GM19397 (cell line): ENCODE measurements around the gene FRMD4B.
"Not testable (repeated sequence)": the region's sequence is repeated elsewhere in the genome, so short reads cannot be mapped to it uniquely, and the experiment has no call there.

Experiments
- ATAC-seq: cut with Tn5 transposase; IDR thresholded peaks from one replicate; pipeline ENCODE4 v1.9.1; 2021; ENCODE audit warnings: mild to moderate bottlenecking, moderate library complexity; ENCODE audit not compliant: unreplicated experiment

FRMD4B gene

GRCh38 chr3:69325151-69325550 lies 60.7 kb downstream of the FRMD4B start:
- ATAC-seq, result no peak

GRCh38 chr3:69324362-69325025 lies 61.4 kb downstream of the FRMD4B start:
- ATAC-seq, result peak; percentile 33

- no peak for ATAC-seq
Measured at GRCh38 chr3:69323941-69324340, 61.9 kb downstream of the FRMD4B start.

GRCh38 chr3:69322512-69322911 lies 63.4 kb downstream of the FRMD4B start:
- ATAC-seq, result not testable (repeated sequence)

- no peak for ATAC-seq
Measured at GRCh38 chr3:69322158-69322509, 63.8 kb downstream of the FRMD4B start.

- ATAC-seq, result no peak
Measured at GRCh38 chr3:69321301-69322157, 64.4 kb downstream of the FRMD4B start.

GRCh38 chr3:69320871-69321271 lies 65.0 kb downstream of the FRMD4B start:
- ATAC-seq, result peak; percentile 59

- no peak for ATAC-seq
Measured at GRCh38 chr3:69319652-69320051, 66.2 kb downstream of the FRMD4B start.

GRCh38 chr3:69318410-69318809 lies 67.5 kb downstream of the FRMD4B start:
- ATAC-seq, result no peak

GRCh38 chr3:69313251-69313650 lies 72.6 kb downstream of the FRMD4B start:
- ATAC-seq, result no peak

- ATAC-seq, result no peak
Measured at GRCh38 chr3:69309814-69310213, 76.1 kb downstream of the FRMD4B start.

GRCh38 chr3:69306239-69307185 lies 79.4 kb downstream of the FRMD4B start:
- ATAC-seq, result peak; percentile 98

GRCh38 chr3:69305011-69305410 lies 80.9 kb downstream of the FRMD4B start:
- no peak for ATAC-seq

- ATAC-seq, result no peak
Measured at GRCh38 chr3:69304396-69304795, 81.5 kb downstream of the FRMD4B start.

- ATAC-seq, result no peak
Measured at GRCh38 chr3:69300296-69300695, 85.6 kb downstream of the FRMD4B start.

GRCh38 chr3:69299344-69299743 lies 86.5 kb downstream of the FRMD4B start:
- no peak for ATAC-seq

- no peak for ATAC-seq
Measured at GRCh38 chr3:69297501-69297900, 88.4 kb downstream of the FRMD4B start.

- ATAC-seq, result no peak
Measured at GRCh38 chr3:69296995-69297394, 88.9 kb downstream of the FRMD4B start.

- no peak for ATAC-seq
Measured at GRCh38 chr3:69294014-69294766, 91.7 kb downstream of the FRMD4B start.

GRCh38 chr3:69292959-69293574 lies 92.8 kb downstream of the FRMD4B start:
- ATAC-seq, result no peak
